Transverse colon (tissue), 3 donors: ENCODE measurements around the gene UBE2S.

Experiments used
- EP300 ChIP-seq: sonication (generic); formaldehyde crosslinking; IDR thresholded peaks from one replicate; pipeline ENCODE4 v1.6.1; 2017; ENCODE audit warnings: antibody characterized with exemption, low read depth
- POLR2A ChIP-seq: fragments of 450-650 bp; IDR thresholded peaks from one replicate; pipeline ENCODE4 v1.6.1; 2016; ENCODE audit warnings: antibody characterized with exemption, mild to moderate bottlenecking, moderate library complexity
- TF ChIP-seq, protein P1 (sequence below), 5 experiments: fragments of 200-600 bp in 3 of 5; fragments of 450-650 bp in 2 of 5; sonication (generic) in 3 of 5; IDR thresholded peaks; 1 replicate in 2 of 5; 2 replicates in 3 of 5; pipeline ENCODE4 v1.5.1; 2016 to 2017; ENCODE audit warnings: antibody characterized with exemption in 5 of 5, inconsistent platforms in 3 of 5, mild to moderate bottlenecking in 2 of 5, moderate library complexity in 1 of 5

DNA sequence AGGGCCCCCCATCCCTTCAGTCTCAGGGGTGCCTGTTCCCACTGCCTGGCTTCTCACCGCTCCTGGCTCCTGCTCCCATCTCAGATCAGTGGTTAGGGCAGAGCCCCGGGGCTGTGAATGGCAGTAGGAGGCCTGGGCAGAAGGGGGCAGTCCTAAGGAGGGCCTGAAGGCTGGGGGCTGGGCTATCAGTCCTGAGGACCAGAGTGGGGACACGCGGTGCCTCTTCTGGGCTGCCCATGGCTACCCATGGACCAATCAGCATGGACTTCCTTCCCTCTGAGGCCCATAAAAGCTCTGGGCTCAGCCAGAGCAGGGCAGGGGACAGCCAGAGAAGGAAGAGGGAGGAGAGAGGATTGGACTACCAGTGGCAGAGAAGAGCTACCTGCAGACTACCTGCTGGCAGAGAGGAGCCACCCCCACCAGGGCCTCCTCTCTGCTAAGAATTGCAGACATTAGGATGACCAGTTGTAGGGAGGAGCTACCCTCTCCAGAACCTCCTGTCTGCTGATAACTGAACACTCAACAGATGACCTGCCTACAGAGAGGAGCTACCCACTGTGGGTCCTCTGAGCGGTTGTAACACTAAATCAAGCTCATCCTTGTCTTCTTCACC, 12.1 kb upstream of the UBE2S start:
- TF ChIP-seq, protein P1, sequence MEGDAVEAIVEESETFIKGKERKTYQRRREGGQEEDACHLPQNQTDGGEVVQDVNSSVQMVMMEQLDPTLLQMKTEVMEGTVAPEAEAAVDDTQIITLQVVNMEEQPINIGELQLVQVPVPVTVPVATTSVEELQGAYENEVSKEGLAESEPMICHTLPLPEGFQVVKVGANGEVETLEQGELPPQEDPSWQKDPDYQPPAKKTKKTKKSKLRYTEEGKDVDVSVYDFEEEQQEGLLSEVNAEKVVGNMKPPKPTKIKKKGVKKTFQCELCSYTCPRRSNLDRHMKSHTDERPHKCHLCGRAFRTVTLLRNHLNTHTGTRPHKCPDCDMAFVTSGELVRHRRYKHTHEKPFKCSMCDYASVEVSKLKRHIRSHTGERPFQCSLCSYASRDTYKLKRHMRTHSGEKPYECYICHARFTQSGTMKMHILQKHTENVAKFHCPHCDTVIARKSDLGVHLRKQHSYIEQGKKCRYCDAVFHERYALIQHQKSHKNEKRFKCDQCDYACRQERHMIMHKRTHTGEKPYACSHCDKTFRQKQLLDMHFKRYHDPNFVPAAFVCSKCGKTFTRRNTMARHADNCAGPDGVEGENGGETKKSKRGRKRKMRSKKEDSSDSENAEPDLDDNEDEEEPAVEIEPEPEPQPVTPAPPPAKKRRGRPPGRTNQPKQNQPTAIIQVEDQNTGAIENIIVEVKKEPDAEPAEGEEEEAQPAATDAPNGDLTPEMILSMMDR (IDR thresholded peaks at IDR 0.05): no peak
- no peak for TF ChIP-seq EP300
- no peak for TF ChIP-seq POLR2A
